Neural crest cell (in vitro differentiated cells): ENCODE data around the gene TSPAN7. TPM values are rescaled to one million over a fixed set of nuclear protein-coding genes. Genes with fewer than 3 reads are reported as not detected.

Experiments used
- DNase-seq: peaks from one replicate; pipeline ENCODE4 v3.0.0; 2021; ENCODE audit warnings: low read depth, mixed read lengths, low spot score
- H3K27ac Mint-ChIP-seq: one replicate; pipeline ENCODE4 v1.8.0; 2021; ENCODE audit warnings: mild to moderate bottlenecking, mixed read lengths; ENCODE audit not compliant: unreplicated experiment
- H3K27me3 Mint-ChIP-seq: 2 replicates; pipeline ENCODE4 v1.8.0; 2021; ENCODE audit warnings: low read depth, mild to moderate bottlenecking, mixed read lengths
- H3K36me3 Mint-ChIP-seq: 2 replicates; pipeline ENCODE4 v1.8.0; 2021; ENCODE audit warnings: low read depth, mild to moderate bottlenecking, mixed read lengths
- H3K4me1 Mint-ChIP-seq: 2 replicates; pipeline ENCODE4 v1.8.0; 2021; ENCODE audit warnings: mixed read lengths
- H3K4me3 Mint-ChIP-seq: one replicate; pipeline ENCODE4 v1.8.0; 2021; ENCODE audit warnings: mild to moderate bottlenecking, mixed read lengths
- H3K9me3 Mint-ChIP-seq: 2 replicates; pipeline ENCODE4 v1.8.0; 2021; ENCODE audit warnings: mixed read lengths
- CTCF ChIP-seq: fragments of 200-600 bp; sonication (generic); conservative IDR thresholded peaks from 2 replicates; pipeline ENCODE4 v1.5.0; 2021; ENCODE audit warnings: antibody characterized with exemption, mild to moderate bottlenecking
- total RNA-seq: library from RNA; stranded (reverse); gene quantifications from 2 replicates; pipeline ENCODE4 v1.2.1, GENCODE V29; 2021

Gene TSPAN7
- total RNA-seq, 1 donor from 2014 or later = 9.1 TPM

DNA sequence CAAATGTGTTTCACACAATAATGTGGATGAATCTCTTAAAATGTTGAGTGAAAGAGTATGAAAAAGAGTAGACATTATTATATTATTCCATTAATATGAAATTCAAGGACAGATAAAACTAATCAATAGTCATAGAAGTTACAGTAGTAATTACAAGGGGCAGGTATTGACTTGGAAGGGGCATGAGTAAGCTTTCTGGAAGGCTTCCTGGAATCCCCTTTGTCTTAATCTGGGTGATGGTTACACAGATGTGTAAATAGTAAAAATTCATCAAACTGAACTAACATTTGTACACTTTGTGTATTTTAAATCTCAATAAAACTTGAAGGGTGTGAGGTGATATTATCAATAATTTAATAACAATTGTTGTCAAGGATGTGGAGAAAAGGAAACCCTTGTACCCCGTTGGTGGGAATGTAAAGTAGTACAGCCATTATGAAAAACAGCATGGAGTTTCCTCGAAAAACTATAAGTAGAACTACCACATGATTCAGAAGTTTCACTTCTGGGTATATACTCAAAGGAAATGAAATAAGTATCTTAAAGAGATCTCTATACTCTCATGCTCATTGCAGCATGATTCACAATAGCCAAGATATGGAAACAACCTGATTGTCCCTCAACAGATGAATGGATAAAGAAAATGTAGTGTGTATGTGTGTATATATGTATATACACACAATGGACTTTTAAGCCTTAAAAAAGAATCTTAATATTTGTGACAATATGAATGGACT, 143.0 kb downstream of the TSPAN7 start:
- Mint-ChIP-seq H3K4me3 (no peak overlapping the region), H3K36me3 (no peaks in the 10 kb centered on the region), H3K9me3 (peaks cover 2% of the 10 kb centered on the region), H3K27ac (peak overlapping the region; percentile 43), H3K27me3 (no peaks in the 10 kb centered on the region), H3K4me1 (no peaks in the 10 kb centered on the region)
- DNase-seq = no peak
- no peak for TF ChIP-seq CTCF

GRCh38 chrX:38717871-38718270, 156.5 kb downstream of the TSPAN7 start:
- no peak overlapping the region for H3K27ac Mint-ChIP-seq
- no peak for DNase-seq
- H3K4me3 Mint-ChIP-seq = no peak overlapping the region
- peaks cover 5% of the 10 kb centered on the region for H3K36me3 Mint-ChIP-seq
- peaks cover 21% of the 10 kb centered on the region for H3K9me3 Mint-ChIP-seq
- peak; percentile 59 for TF ChIP-seq CTCF
- H3K27me3 Mint-ChIP-seq = no peaks in the 10 kb centered on the region
- no peaks in the 10 kb centered on the region for H3K4me1 Mint-ChIP-seq

DNA sequence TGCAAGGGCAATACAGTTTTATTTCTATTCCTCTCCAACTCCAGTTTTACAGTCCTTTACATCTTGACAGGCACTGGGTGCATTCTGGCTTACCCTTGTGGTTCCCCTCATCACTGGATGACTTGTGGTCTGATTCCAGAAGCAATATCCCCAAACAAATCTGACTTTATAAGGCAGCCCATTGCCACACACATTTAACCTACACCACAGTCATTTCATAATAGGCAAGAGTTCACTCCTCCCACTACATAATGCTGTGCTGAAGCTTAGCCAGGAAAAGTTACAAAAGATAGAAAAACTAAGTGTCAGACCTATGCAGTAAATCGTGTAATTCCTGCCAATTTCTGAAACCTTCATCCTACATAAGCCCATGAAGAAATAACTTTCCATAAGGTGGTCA, 157.0 kb downstream of the TSPAN7 start:
- Mint-ChIP-seq H3K4me1 (no peaks in the 10 kb centered on the region), H3K27ac (no peak overlapping the region), H3K36me3 (peaks cover 5% of the 10 kb centered on the region), H3K4me3 (no peak overlapping the region), H3K9me3 (peaks cover 21% of the 10 kb centered on the region), H3K27me3 (no peaks in the 10 kb centered on the region)
- DNase-seq = no peak
- no peak for TF ChIP-seq CTCF

- Mint-ChIP-seq H3K36me3 (no peaks in the 10 kb centered on the region), H3K4me1 (no peaks in the 10 kb centered on the region), H3K27ac (no peak overlapping the region), H3K9me3 (no peaks in the 10 kb centered on the region), H3K27me3 (no peaks in the 10 kb centered on the region), H3K4me3 (no peak overlapping the region)
- TF ChIP-seq CTCF = no peak
- no peak for DNase-seq
Observed at GRCh38 chrX:38726612-38727011, 165.3 kb downstream of the TSPAN7 start.

DNA sequence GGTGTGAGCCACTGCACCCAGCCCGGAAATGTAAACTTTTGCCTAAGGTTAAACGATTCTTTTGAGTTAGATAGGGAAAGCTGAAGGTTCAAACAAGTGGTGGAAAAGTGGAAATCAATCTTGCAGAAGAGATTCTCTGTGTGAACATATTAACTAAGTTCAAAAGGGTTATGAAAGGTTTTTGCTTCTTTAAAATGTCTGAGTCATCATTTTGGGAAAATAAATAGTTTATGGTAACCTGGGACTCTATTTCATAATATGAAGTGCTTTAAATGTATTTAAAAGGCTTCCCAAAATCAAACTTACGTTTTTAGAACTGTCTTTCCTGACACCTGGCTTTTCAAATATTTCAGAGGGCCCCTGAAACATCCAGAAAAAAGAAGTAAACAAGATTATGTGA, 166.3 kb downstream of the TSPAN7 start:
- no peak for DNase-seq
- peaks cover 3% of the 10 kb centered on the region for H3K9me3 Mint-ChIP-seq
- no peak for TF ChIP-seq CTCF
- H3K4me3 Mint-ChIP-seq = no peak overlapping the region
- no peaks in the 10 kb centered on the region for H3K27me3 Mint-ChIP-seq
- H3K27ac Mint-ChIP-seq = no peak overlapping the region
- H3K4me1 Mint-ChIP-seq = no peaks in the 10 kb centered on the region
- no peaks in the 10 kb centered on the region for H3K36me3 Mint-ChIP-seq
